ENCODE data around the gene TMEM273. TPM values are rescaled to one million over a fixed set of nuclear protein-coding genes. Genes with fewer than 3 reads are reported as not detected.
"Not testable (repeated sequence)": the region's sequence is repeated elsewhere in the genome, so short reads cannot be mapped to it uniquely, and the experiment has no call there.

TMEM273 gene
- total RNA-seq, 2 donors from 2014 or later: 2.7 to 8.4 TPM

- DNase-seq: no peak
- ATAC-seq: no peak
- intact Hi-C loops (cut with DNase I, micrococcal nuclease): no loop called here
These were observed 19.8 kb upstream of the TMEM273 start for GRCh38 chr10:49207936-49208487.

- ATAC-seq: no peak
- intact Hi-C loops (cut with DNase I, micrococcal nuclease): no loop called here
- DNase-seq: no peak
These were observed 18.9 kb upstream of the TMEM273 start for GRCh38 chr10:49207113-49207512.

GRCh38 chr10:49205206-49205605 lies 17.0 kb upstream of the TMEM273 start:
- DNase-seq (no peak), ATAC-seq (no peak)
- intact Hi-C loops (cut with DNase I, micrococcal nuclease): no loop called here

GRCh38 chr10:49204119-49204518 lies 15.9 kb upstream of the TMEM273 start:
- intact Hi-C loops (cut with DNase I, micrococcal nuclease): no loop called here
- ATAC-seq (no peak), DNase-seq (no peak)

GRCh38 chr10:49202266-49202665 lies 14.1 kb upstream of the TMEM273 start:
- ATAC-seq (no peak), DNase-seq (no peak)
- intact Hi-C loops (cut with DNase I, micrococcal nuclease): no loop called here

- DNase-seq: no peak
- no peak for ATAC-seq
- intact Hi-C loops (cut with DNase I, micrococcal nuclease): no loop called here
These were observed 12.7 kb upstream of the TMEM273 start for GRCh38 chr10:49200854-49201253.

- DNase-seq (no peak), ATAC-seq (no peak)
- intact Hi-C loops (cut with DNase I, micrococcal nuclease): no loop called here
These were observed 9.0 kb upstream of the TMEM273 start for GRCh38 chr10:49197171-49197570.

GRCh38 chr10:49195864-49196263 lies 7.7 kb upstream of the TMEM273 start:
- DNase-seq; ATAC-seq; intact Hi-C loops (cut with DNase I, micrococcal nuclease): not testable (repeated sequence)

- intact Hi-C loops (cut with DNase I, micrococcal nuclease): no loop called here
- DNase-seq (no peak), ATAC-seq (no peak)
These were observed 6.2 kb upstream of the TMEM273 start for GRCh38 chr10:49194212-49194920.

GRCh38 chr10:49191349-49191748 lies 3.2 kb upstream of the TMEM273 start:
- intact Hi-C loops (cut with DNase I, micrococcal nuclease): no loop called here
- DNase-seq (no peak), ATAC-seq (no peak)

GRCh38 chr10:49189422-49189821 lies 1.2 kb upstream of the TMEM273 start:
- ATAC-seq (no peak), DNase-seq (no peak)
- intact Hi-C loops (cut with DNase I, micrococcal nuclease): no loop called here

GRCh38 chr10:49187044-49187484 lies 1.1 kb downstream of the TMEM273 start:
- intact Hi-C loops (cut with DNase I, micrococcal nuclease): no loop called here
- no peak for ATAC-seq
- no peak for DNase-seq

GRCh38 chr10:49186613-49187012 lies 1.6 kb downstream of the TMEM273 start:
- ATAC-seq (no peak), DNase-seq (no peak)
- intact Hi-C loops (cut with DNase I, micrococcal nuclease): no loop called here

GRCh38 chr10:49185213-49185612 lies 3.0 kb downstream of the TMEM273 start:
- intact Hi-C loops (cut with DNase I, micrococcal nuclease): no loop called here
- no peak for DNase-seq
- no peak for ATAC-seq

- intact Hi-C loops (cut with DNase I, micrococcal nuclease): no loop called here
- no peak for ATAC-seq
- DNase-seq: no peak
These were observed 3.5 kb downstream of the TMEM273 start for GRCh38 chr10:49184642-49185111.

- ATAC-seq (no peak), DNase-seq (no peak)
- intact Hi-C loops (cut with DNase I, micrococcal nuclease): no loop called here
These were observed 4.3 kb downstream of the TMEM273 start for GRCh38 chr10:49183596-49184542.

- intact Hi-C loops (cut with DNase I, micrococcal nuclease): no loop called here
- ATAC-seq: no peak
- DNase-seq: no peak
These were observed 5.4 kb downstream of the TMEM273 start for GRCh38 chr10:49182776-49183175.

GRCh38 chr10:49180444-49180860 lies 7.7 kb downstream of the TMEM273 start:
- DNase-seq (no peak), ATAC-seq (no peak)
- intact Hi-C loops (cut with DNase I, micrococcal nuclease): no loop called here

GRCh38 chr10:49179699-49180443 lies 8.3 kb downstream of the TMEM273 start:
- DNase-seq: no peak
- intact Hi-C loops (cut with DNase I, micrococcal nuclease): no loop called here
- ATAC-seq: no peak

Data from left colon (tissue), 2 donors.